Stimulated activated CD4-positive, alpha-beta T cell treated with anti-CD3 and anti-CD28 coated beads, Interleukin-4, amount 100 ng/mL, for 1 hour (primary cell): ENCODE results near the gene CRNKL1.
A peak's percentile ranks its signal among the peaks of the same experiment; 100 is the strongest.
"Not testable (repeated sequence)": the region's sequence is repeated elsewhere in the genome, so short reads cannot be mapped to it uniquely, and the experiment has no call there.

Experiments used
- DNase-seq: peaks from one replicate; pipeline ENCODE4 v3.0.0-alpha.2; 2020

CRNKL1 gene

DNA sequence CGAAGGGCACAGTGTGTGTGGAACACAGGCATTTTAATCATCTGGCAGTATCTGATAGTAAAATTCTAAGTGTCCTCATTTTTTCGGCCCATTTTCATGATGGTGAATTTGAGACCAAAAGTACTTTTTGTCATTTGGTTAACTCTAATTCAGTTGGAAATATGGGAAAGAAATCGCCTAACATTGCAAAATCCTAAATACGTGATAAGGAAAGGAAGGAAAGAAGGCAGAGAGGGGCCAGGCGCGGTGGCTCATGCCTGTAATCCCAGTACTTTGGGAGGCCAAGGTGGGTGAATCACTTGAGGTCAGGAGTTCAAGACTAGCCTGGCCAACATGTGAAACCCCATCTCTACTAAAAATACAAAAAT lies 48.3 kb downstream of the CRNKL1 start:
- DNase-seq: not testable (repeated sequence)

DNA sequence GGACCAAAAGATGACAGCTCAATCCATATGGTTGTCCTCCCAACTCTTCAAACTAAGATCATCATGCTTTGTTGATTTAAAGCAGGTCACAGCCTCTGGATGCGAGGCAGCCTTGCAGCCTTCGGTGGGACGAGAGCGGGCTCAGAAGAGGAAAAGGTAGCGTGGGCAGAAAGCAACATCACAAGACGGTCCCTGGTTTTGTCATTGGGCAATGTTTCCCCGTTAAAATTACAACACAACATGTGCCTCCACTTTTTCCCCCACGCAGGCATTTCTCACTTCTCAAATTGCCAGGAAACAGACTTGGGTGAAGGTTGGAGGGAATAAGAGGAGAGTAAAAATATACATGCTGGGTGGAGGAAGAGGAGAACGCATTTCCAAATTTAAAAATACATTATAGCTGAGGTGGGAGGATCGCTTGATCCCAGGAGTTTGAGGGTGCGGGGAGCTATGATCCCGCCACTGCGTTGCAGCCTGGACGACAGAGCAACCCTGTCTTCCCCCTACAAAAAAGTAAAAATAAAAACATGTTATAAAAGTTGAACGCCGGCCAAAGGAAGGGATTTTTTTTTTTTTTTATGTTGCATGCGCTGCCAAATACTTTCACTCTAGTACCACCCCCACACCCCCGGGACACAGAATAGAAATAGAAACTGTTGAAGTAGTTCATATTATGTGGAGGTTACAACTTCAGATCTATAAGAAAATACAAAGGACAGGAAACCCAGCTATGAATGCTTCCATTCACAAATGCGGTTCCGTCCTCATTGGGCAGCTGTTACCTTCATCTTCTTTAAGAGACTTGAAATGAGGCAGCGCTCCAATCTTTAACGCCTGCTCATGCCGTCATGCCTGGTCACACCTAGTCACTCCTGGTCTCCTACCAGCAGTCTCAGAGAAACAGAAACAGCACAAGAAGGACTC lies 49.0 kb downstream of the CRNKL1 start:
- peak; percentile 8 for DNase-seq

DNA sequence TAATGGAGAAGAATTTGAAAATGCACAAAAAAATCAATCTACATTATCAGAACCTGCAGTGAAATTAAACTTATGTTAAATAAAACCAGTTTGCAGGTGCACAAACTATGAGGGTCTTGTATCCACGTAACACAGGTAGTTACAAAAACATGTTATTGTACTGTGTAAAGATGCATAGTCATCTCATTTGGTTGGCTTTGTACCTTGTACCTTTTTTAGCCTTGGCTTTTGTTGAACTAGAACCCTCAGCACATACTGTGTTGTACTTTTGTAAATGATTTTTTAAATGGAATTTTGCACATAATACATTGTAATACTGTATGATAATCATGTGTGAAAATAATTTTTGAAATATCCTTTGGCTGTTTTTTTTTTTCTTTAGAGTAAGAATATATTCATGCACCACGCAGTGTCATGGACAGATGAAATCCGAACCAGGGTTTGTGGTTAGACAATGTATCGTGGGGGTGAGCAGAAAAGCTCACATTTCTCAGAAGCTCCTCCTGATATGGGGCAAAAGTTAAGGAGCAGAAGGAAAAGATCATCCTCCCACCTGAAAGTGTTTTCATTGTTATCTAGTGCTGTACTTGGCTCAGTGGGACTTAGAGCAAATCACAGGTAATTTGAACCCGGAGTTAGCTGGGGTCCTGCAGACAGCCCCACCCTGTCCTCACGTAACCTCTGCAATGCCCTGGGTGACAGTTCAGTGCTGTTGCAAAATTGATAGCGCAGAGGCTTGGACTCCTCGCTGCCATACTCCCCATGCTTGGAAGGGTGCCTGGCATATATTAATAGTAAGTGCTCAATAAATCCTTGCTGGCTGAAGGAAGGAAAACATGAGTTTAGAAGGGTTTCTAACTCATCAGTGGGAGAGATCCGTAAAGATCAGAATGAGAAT lies 49.9 kb downstream of the CRNKL1 start:
- DNase-seq: no peak

DNA sequence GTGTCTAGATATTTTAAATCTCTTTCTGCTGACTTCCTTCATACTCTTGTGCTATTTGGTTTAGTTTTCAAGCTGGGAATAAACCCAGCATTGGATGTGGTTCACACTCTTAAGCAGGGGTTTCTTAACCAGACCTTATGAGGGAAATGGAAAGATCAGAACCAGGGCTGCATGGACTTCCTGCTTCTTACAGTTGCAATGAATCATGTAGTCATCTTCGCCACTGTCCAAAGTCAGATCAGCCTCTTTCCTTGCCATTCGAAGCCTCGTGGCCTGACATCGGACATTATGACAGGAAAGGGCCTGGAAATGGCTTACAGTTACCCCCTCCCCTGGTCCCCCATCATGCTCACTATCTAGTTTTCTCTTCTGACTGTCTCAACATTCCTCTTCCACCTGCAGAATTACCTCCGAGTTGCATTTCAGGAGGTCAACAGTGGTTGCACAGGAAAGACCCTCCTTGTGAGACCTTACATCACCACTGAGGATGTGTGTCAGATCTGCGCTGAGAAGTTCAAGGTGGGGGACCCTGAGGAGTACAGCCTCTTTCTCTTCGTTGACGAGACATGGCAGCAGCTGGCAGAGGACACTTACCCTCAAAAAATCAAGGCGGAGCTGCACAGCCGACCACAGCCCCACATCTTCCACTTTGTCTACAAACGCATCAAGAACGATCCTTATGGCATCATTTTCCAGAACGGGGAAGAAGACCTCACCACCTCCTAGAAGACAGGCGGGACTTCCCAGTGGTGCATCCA lies 51.9 kb downstream of the CRNKL1 start:
- no peak for DNase-seq

DNA sequence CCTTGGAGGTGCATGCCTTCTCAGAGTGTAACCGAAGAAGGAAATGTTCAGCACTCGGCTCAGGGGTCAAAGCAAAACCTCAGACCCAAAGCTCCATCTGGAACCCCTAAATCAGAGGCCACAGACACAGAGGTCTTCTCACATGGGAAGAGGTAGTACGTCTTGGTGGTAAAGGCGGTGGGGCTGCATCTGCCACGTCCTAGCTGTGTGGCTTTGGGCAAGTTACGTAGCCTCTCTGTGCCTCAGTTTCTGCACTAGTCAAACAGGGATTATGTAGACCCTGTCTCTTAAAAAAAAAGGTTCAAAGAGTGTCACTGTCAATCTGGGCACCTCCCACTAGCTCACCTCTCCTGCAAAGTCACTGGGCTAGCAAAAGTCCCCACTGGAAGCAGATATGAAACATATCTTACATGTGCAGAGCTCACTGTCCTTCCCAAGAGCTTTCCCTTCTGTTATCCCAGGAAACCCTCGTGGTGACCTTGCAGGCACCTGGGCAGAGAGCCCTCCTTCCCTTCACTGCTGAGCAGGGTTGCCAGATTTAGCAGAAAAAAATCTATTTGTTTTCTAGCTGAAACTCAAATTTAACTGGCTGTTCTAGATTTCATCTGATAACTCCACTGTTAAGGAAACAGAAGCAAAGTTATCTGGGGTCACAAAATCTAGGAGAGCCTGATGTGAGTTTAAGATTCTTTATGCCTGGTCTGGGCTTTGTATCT lies 53.1 kb downstream of the CRNKL1 start:
- no peak for DNase-seq

DNA sequence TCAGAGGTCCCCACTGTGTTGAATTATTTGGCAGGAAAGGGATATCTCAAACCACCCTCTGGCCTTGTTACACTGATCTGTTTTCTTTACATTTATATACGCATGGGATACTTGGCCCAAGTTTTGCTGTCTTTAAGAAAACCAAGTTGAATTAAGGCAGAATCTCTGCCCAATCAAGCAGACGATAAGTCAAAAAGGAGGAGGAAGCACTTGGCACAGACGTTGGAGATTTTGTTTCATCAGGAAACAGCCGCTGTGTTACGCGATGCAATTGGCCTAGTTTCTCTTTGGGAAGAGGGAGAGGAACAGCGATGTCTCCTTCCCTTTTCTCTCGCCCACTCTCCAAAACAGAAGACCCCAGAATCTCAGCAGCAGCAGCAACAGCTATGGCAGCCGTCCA lies 55.3 kb downstream of the CRNKL1 start:
- DNase-seq: no peak

DNA sequence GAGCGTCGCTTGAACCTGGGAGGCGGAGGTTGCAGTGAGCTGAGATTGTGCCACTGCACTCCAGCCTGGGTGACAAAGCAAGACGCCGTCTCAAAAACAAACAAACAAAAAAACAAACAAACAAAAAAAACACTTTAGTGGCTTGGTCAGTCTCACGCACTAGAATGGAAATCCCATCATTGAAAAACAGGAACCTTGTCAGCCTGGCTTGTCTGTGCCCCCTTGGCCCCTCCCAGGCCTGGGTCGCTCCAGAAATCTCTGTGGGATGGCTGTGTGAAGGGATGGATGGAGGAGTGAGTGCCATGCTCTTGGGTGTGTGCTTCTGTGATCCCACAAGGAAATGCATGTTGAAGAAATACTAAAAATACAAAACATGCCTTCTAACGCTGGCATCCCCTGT lies 56.0 kb downstream of the CRNKL1 start:
- no peak for DNase-seq

DNA sequence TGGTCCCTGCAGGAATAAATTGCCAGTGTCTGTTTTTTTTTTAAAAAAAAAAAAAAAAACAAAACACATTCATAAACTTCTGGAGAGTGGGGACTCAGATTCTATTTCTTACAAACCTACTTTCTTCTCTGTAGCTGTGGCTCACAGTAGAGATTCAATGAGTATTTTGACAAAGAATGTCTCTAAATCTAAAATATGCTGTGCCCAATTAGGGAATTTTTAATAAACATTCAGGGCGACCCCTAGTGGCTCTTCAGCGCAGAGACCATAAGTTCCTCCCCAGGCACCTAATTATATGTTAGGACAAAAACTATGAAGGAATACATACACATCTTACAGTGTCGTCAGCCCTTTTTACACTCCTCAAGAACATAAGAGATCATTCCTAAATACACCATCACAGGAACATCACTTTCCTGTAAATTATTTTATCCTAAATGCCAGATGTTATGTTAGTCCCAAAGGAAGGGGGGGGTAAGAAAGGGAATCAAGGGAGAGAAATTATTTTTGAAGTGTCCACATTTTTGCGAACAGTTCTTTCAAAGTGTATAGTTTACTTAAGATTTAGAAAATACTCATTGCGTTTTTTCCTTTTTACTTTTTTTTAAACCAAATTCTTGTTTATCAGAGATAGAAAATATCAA lies 56.9 kb downstream of the CRNKL1 start:
- DNase-seq: peak; percentile 25

DNA sequence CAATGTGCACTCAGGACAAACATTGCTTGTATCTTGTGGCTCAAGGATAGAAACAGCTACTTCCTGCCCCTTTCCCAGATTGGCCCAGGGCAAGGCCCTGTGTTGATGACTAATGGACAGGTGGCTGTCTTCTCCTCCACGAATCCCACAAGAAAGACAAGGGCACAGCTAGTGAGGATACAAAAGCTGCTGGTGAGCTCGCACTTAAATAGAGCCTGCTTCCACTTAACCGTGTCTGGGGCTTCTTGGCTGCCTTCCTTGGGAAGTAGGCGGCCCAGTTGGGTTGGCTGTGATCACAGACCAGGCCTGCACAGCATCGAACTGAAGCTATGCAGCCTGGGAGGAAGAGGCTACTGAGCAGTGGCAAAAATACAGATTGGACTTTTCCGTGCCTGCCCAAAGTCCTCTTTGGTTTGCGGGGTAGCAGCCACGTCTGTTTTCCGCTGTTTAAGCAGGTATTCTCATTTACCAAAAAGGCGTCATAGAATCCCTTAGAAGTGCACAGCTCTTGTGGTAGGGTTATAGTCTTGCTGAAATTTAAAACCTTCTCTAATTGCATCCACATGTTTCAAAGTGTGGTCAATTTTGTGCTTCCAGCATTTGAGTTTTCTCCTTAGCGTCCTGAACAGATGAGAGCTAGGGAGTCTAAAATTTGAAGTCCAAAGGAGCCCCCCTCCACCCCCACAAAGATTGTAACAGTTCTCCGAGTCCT lies 58.2 kb downstream of the CRNKL1 start:
- no peak for DNase-seq

DNA sequence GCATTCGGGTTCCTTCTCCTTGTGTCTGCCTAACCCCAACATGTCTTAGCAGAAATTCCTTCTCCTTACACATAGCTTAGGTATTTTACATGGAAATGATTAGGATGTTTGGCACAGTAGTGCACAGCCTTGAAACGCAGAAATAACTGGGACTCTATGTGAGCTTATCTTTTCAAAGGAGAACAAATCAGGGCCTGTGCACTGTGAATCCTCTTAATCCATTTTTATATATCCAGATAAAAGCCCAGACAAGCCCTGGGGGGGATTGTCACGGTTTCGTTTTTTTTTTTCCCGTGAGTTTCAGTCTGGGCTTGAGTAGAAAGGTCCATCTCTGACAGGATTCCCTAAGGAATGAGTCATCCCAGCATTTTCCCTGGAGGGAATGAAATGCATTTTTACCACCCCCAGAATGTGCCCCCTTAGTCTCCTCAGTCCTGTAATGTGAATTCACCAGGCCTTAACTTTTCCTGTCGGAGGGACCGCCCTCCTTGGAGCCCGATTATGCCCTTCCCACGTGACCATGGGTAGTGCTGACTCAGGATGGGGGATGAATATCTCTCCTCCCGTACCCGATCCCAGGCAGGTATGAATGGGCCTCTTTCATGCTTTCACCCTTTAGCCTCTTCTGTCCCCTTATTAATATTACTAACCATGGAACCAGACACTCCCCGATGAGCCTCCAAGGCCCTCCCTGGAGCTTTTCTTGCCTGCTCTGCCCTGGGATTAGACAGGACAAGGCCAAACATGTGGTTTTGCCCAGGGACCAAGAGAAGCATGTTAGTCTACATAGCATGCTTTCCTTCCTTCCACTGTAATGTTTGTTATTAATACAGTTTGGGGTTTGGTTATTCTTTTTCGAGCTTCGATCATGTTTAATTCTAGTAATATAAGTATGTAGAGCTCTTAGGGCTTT lies 59.0 kb downstream of the CRNKL1 start:
- DNase-seq: no peak

DNA sequence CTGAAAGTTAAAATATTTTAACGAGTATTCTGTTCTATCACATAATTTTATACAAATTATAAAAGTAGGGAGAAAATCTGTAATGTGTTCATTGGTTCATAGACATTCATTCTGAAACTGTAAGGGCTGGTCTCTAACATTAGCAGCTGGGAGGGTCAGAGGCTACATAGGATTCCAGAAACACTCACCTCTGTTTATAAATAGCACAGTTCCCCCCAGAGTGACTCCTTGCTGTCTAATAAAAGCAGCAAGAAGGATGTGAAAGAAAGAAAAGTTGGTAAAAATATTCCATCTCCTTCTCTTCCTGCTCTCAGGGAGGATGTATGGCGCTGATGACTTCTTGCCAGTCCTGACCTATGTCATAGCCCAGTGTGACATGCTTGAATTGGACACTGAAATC lies 60.4 kb downstream of the CRNKL1 start:
- DNase-seq: no peak

DNA sequence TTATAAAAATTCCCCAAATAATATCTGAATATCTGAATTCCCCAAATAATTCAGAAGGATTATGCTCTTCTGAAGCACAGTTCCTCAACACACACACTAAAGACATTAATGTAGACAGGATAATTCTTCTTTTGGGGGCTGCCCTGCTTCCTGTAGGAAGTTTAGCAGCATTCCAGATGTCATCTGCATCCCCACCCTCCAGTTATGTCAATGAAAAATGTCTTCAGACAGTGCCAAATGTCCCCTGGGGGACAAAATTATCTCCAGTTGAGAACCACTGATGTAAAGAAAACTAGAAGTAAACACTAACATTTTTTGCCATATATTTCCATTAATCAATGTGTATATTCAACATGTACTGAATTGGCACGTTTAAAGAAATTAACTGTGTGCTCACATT lies 61.0 kb downstream of the CRNKL1 start:
- no peak for DNase-seq

DNA sequence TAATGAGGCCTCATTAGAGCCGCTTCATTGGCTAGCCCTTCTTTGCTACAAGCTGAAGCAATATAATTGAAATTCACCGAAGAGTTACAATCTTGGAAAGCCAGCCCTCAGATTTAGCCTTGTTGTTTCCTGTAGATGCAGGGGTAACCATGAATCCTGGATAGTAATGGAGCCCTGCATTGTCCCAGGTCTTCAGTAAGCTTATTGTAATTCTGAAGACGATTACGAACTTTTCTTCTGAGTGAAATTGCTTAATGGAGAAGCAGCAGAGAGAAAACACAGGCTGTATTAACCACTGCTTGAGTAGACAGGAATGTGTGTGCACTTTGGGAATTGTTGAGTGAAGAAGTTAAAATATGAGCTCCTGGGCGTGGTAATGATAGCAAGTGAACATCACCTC lies 61.4 kb downstream of the CRNKL1 start:
- DNase-seq: no peak

DNA sequence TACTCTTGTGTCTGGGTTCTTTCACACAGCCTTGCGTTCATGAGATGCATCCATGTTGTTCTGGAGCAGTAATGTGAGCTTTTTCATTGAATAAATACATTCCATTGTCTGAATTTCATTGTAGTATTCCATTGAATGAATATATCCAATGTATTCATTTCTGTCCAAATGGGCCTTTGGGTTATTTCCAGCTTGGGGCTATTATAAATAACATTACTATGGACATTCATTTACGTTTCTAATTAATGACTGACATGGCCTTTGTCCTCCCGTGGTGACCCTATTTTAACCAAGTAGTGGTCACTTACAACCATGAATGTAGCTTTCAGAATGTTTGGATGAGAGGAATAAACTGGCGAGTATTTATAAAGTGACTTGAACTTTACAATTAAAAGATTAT lies 65.2 kb downstream of the CRNKL1 start:
- DNase-seq: no peak

DNA sequence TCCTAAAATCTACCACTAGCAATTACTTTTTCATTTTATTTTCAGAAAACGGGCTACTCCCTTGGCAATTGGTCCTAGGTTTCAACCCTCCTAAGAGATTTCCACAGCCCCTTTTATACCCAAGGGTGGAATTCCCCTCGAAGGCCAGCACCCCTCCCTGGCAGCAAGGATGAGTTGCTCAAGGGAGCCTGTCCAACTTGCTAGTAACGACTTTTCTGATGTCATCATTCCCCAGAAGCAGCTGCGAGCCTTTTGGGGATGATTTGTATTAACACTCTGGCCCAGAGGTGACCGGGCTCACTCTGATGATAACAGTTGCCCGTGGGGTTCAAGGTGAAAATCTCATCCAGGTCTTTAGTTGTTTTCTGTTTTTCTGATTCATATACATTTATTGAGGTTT lies 65.8 kb downstream of the CRNKL1 start:
- no peak for DNase-seq
